Panc1 (cell line): ENCODE data around the gene FRRS1. TPM values are rescaled to one million over a fixed set of nuclear protein-coding genes. Genes with fewer than 3 reads are reported as not detected.

ENCODE experiments used
- ATAC-seq: fragments of 200-7000 bp; cut with Tn5 transposase; 2 replicates; pipeline ENCODE4 v1.9.1; 2020; ENCODE audit warnings: mild to moderate bottlenecking, moderate library complexity
- BruUV-seq: library from RNA; stranded (reverse); fragments of 400-500 nt; replicated peaks from 2 replicates; lab custom pipeline; 2021; lab: Mats Ljungman, UMichigan
- CTCF ChIA-PET: fragments of 300-600 bp; sonication (Branson Sonifier 250); formaldehyde crosslinking; loops from one replicate; lab custom pipeline; 2022; ENCODE audit warnings: antibody characterized with exemption; lab: Charles Lee
- POLR2A ChIA-PET: fragments of 300-600 bp; sonication (Branson Sonifier 250); formaldehyde crosslinking; loops from one replicate; lab custom pipeline; 2022; ENCODE audit warnings: antibody characterized with exemption; lab: Charles Lee
- DNase-seq: peaks from one replicate; pipeline ENCODE4 v3.0.0-alpha.2; 2010; ENCODE audit warnings: low read depth, low spot score
- H3K27ac ChIP-seq: 2 replicates; pipeline ENCODE4 v1.5.1; 2011; ENCODE audit warnings: mild to moderate bottlenecking, low read length, inconsistent platforms
- H3K27me3 ChIP-seq: fragments of 200-500 bp; sonication (Bioruptor generic); 2 replicates; pipeline ENCODE4 v1.6.0; 2014; ENCODE audit warnings: low read length, inconsistent platforms; ENCODE audit not compliant: control insufficient read depth, insufficient read depth
- H3K36me3 ChIP-seq: fragments of 200-500 bp; sonication (Bioruptor generic); 2 replicates; pipeline ENCODE4 v1.5.1; 2014; ENCODE audit warnings: inconsistent platforms, mild to moderate bottlenecking, low read length, moderate library complexity; ENCODE audit not compliant: control insufficient read depth, insufficient read depth
- H3K4me1 ChIP-seq: 2 replicates; pipeline ENCODE4 v1.5.1; 2011; ENCODE audit warnings: inconsistent platforms, mild to moderate bottlenecking, low read length, moderate library complexity; ENCODE audit not compliant: control insufficient read depth, insufficient read depth
- H3K4me3 ChIP-seq, 2 experiments: 2 replicates each; pipeline ENCODE4 v1.5.1; 2011 to 2012; ENCODE audit warnings: low read depth in 2 of 2, low read length in 2 of 2, mild to moderate bottlenecking in 2 of 2, inconsistent platforms in 1 of 2, moderate library complexity in 1 of 2
- H3K9me3 ChIP-seq: fragments of 200-500 bp; sonication (Bioruptor generic); 2 replicates; pipeline ENCODE4 v1.5.1; 2014; ENCODE audit warnings: low read depth, mild to moderate bottlenecking, inconsistent platforms, low read length, moderate library complexity; ENCODE audit not compliant: control insufficient read depth, insufficient read depth
- CTCF ChIP-seq: fragments of 450-650 bp; IDR thresholded peaks from 2 replicates; pipeline ENCODE4 v1.5.1; 2017; ENCODE audit warnings: mild to moderate bottlenecking
- POLR2AphosphoS5 ChIP-seq: IDR thresholded peaks from 2 replicates; pipeline ENCODE4 v1.6.1; 2012; ENCODE audit warnings: mild to moderate bottlenecking, low read depth, low read length, moderate library complexity
- REST ChIP-seq, 2 experiments: IDR thresholded peaks; 2 replicates each; pipeline ENCODE4 v1.6.1; 2011 to 2012; ENCODE audit warnings: low read depth in 2 of 2, control low read depth in 1 of 2, low read length in 1 of 2, mild to moderate bottlenecking in 1 of 2, moderate library complexity in 1 of 2; ENCODE audit not compliant: insufficient read depth in 1 of 2
- SIN3A ChIP-seq: IDR thresholded peaks from 2 replicates; pipeline ENCODE4 v1.6.1; 2012; ENCODE audit warnings: low read depth, mild to moderate bottlenecking, low read length, moderate library complexity, borderline replicate concordance; ENCODE audit not compliant: insufficient read depth
- TCF7L2 ChIP-seq: IDR thresholded peaks from 2 replicates; pipeline ENCODE4 v1.6.1; 2011; ENCODE audit warnings: mild to moderate bottlenecking, low read depth, low read length, inconsistent platforms
- in situ Hi-C: cut with HindIII; loops from 2 replicates; pipeline ENCODE4 v1.10.0; 2016; ENCODE audit warnings: low sequenced_read_pairs, low pct_unique_long_range_greater_than_20kb
- intact Hi-C: fragments of 100-400 bp; cut with micrococcal nuclease; formaldehyde crosslinking; loops from one replicate; pipeline ENCODE4 v1.10.0; 2022; ENCODE audit not compliant: unreplicated experiment
- total RNA-seq: library from RNA; stranded (reverse); gene quantifications from one replicate; pipeline ENCODE4 v1.2.1, GENCODE V29; 2021; ENCODE audit not compliant: unreplicated experiment

Gene FRRS1
- total RNA-seq, 1 experiment from 2014 or later: 1.2 TPM

GRCh38 chr1:99786751-99787501, 20.5 kb upstream of the FRRS1 start:
- no peak overlapping the region for H3K4me3 ChIP-seq
- in situ Hi-C loops: no loop called here
- no peaks in the 10 kb centered on the region for H3K9me3 ChIP-seq

GRCh38 chr1:99784809-99785255, 18.4 kb upstream of the FRRS1 start:
- H3K4me3 ChIP-seq: no peak overlapping the region
- intact Hi-C loops (no loop called here), in situ Hi-C loops (no loop called here)
- no peaks in the 10 kb centered on the region for H3K36me3 ChIP-seq
- no peaks in the 10 kb centered on the region for H3K27me3 ChIP-seq
- H3K27ac ChIP-seq: no peak overlapping the region
- no peaks in the 10 kb centered on the region for H3K9me3 ChIP-seq
- BruUV-seq: no TSS peak
- ATAC-seq (no peak), DNase-seq (no peak)
- ChIA-PET CTCF (no interaction called here), POLR2A (no interaction called here)
- TF ChIP-seq REST (IDR thresholded peaks at IDR 0.05; ENCODE audit: insufficient read depth in 1 of 2, low read depth in 2 of 2, low read length in 1 of 2): no peak
- no peak for TF ChIP-seq POLR2AphosphoS5
- no peak for TF ChIP-seq TCF7L2
- TF ChIP-seq SIN3A: no peak
- no peak for TF ChIP-seq CTCF
- no peaks in the 10 kb centered on the region for H3K4me1 ChIP-seq

More at GRCh38 chr1:99786751-99787501, 20.5 kb upstream of the FRRS1 start:
- DNase-seq (no peak), ATAC-seq (no peak)
- intact Hi-C loops: no loop called here
- H3K27me3 ChIP-seq: peaks cover 2% of the 10 kb centered on the region
- TF ChIP-seq TCF7L2 (no peak), POLR2AphosphoS5 (no peak), CTCF (no peak), SIN3A (no peak), REST (IDR thresholded peaks at IDR 0.05; ENCODE audit: insufficient read depth in 1 of 2, low read depth in 2 of 2, low read length in 1 of 2) (no peak)
- H3K4me1 ChIP-seq: no peaks in the 10 kb centered on the region
- CTCF ChIA-PET: no interaction called here
- BruUV-seq: no TSS peak
- H3K27ac ChIP-seq: no peak overlapping the region
- POLR2A ChIA-PET: no interaction called here
- no peaks in the 10 kb centered on the region for H3K36me3 ChIP-seq
